ENCODE data around the gene NLRP5. TPM values are rescaled to one million over a fixed set of nuclear protein-coding genes. Genes with fewer than 3 reads are reported as not detected.

The NLRP5 gene
- polyA plus RNA-seq, 2 of the 4 experiments (the other 2 are of a cell fraction): not detected

DNA sequence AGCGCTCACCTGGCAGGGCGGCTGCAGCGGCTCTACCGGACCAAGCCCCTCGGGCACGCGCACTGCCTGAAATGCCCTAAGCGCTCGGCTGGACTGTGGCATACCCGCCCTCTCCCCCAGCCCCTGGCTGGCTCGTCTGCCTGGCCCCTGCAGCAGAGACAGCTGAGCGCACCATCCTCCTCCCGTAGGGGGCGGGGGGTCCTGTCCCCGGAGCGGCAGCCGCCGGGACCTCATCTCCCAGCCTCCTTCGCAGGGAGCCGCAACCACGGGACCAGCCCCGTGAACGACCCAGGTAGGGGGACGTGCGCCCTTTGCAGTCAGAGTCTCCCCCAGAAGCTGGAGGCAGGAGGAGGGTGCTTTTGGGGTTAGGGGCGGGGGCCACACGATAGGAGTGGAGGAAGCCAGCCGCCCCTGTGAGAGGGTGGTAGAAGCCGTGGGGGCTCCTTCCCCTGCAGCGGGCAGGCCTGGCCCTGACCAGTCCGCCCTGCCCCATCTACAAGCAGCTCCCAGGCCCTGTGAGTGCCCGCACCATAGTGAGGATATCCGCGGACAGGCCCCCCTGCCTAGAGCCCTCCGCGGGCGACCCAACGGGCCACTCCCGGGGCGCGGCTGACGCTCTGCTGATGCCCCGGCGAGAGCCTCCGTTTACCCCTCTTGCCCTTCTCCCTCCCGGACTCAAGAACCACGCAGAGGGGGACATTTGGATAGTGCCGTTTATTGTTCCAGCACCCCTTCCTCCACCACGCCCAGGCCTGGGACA is 100.3 kb downstream of the NLRP5 start:
- peaks cover 10% of the 10 kb centered on the region for H3K4me1 ChIP-seq
- no peak overlapping the region for H3K27ac ChIP-seq
- H3K4me3 ChIP-seq: no peak overlapping the region
- FAIRE-seq (no peak), DNase-seq (ENCODE audit: low read depth in 1 of 2, low spot score in 1 of 2) (no peak), ATAC-seq (no peak)
- WGBS (ENCODE audit: missing lambda C conversion rate): 91% methylated on average over 45 of the region's 49 CpGs
- TF ChIP-seq RCOR1 (IDR thresholded peaks at IDR 0.05; ENCODE audit: low read depth, low read length) (no peak), HOXA7 (CRISPR knock-in tag; IDR thresholded peaks at IDR 0.05) (no peak), HDAC2 (IDR thresholded peaks at IDR 0.05) (no peak), FOSL2 (IDR thresholded peaks at IDR 0.05) (no peak), FOSL2 (CRISPR knock-in tag; IDR thresholded peaks at IDR 0.05) (no peak), EP300 (IDR thresholded peaks at IDR 0.05) (no peak), RARB (CRISPR knock-in tag; IDR thresholded peaks at IDR 0.05) (no peak), PHF8 (IDR thresholded peaks at IDR 0.05; ENCODE audit: borderline replicate concordance, low read depth) (no peak), CHD4 (IDR thresholded peaks at IDR 0.05; ENCODE audit: borderline replicate concordance) (no peak), SMC3 (IDR thresholded peaks at IDR 0.05) (no peak), MYC (IDR thresholded peaks at IDR 0.05; ENCODE audit: borderline replicate concordance, low read length) (no peak), FOXS1 (CRISPR knock-in tag; IDR thresholded peaks at IDR 0.05) (no peak), KDM1A (IDR thresholded peaks at IDR 0.05; ENCODE audit: low read depth) (no peak), RFX5 (IDR thresholded peaks at IDR 0.05) (no peak), MAFK (IDR thresholded peaks at IDR 0.05; ENCODE audit: partially characterized antibody) (no peak), POLR2AphosphoS2 (conservative IDR thresholded peaks at IDR 0.05; ENCODE audit: low read length) (no peak)
- TF ChIP-seq, protein P1, sequence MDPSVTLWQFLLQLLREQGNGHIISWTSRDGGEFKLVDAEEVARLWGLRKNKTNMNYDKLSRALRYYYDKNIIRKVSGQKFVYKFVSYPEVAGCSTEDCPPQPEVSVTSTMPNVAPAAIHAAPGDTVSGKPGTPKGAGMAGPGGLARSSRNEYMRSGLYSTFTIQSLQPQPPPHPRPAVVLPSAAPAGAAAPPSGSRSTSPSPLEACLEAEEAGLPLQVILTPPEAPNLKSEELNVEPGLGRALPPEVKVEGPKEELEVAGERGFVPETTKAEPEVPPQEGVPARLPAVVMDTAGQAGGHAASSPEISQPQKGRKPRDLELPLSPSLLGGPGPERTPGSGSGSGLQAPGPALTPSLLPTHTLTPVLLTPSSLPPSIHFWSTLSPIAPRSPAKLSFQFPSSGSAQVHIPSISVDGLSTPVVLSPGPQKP (IDR thresholded peaks at IDR 0.05; ENCODE audit: low read depth, low read length): no peak
- TF ChIP-seq, protein P2, sequence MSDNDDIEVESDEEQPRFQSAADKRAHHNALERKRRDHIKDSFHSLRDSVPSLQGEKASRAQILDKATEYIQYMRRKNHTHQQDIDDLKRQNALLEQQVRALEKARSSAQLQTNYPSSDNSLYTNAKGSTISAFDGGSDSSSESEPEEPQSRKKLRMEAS (IDR thresholded peaks at IDR 0.05): no peak
- TF ChIP-seq, protein P3, sequence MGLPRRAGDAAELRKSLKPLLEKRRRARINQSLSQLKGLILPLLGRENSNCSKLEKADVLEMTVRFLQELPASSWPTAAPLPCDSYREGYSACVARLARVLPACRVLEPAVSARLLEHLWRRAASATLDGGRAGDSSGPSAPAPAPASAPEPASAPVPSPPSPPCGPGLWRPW (IDR thresholded peaks at IDR 0.05): no peak
- H3K9me3 ChIP-seq: no peaks in the 10 kb centered on the region
- CTCF ChIA-PET: interaction anchor here (0.9 kb wide), 1 partner anchor 21 kb away, joined by 4 read pairs; no protein-coding TSS in a partner anchor
- POLR2A ChIA-PET: no interaction called here
- H3K4me2 ChIP-seq: no peak overlapping the region

DNA sequence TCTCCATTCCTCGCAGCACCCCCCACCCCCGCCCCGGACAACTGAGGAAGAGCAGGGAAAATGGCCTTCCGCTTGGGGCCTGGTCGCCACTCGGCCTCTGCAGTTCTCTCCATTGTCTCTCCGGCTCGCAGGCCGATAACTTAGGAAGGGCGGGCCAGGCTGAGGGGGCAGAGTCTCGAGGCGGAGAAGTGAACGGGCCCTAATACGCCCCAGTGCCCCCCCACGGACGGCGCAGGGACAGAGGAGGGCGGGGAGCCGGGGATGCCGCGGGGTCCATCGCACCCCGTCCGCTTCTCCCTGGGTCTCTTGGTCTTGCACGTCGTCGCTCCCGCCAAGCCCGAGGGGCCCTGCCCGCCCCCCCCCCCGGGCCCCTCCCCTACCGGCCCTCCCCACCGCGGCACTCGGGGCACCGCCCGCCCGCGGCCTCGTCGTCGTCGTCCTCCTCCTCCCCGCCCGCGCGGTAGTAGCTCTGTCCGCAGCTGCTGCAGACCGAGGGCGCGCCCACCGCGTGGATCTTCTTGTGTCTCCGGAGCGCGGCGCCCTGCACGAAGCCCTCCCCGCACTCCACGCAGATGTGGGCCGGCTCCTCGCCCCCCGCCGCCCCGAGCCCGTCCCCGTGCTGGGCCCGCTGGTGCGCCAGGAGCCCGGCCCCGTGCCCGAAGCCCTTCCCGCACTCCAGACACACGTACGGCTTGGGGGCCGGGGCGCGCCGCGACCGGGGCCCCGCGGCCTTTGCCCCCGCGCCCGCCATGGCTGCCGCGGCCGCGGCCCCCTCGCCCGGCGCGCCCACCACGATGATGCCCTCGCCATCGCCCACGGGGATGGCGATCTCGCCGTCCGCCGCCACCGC is 101.3 kb downstream of the NLRP5 start:
- DNase-seq (ENCODE audit: low read depth in 1 of 2, low spot score in 1 of 2) (no peak), FAIRE-seq (no peak), ATAC-seq (no peak)
- Histone ChIP-seq H3K4me3 (no peak overlapping the region), H3K27ac (no peak overlapping the region), H3K4me1 (peaks cover 18% of the 10 kb centered on the region), H3K9me3 (no peaks in the 10 kb centered on the region), H3K4me2 (no peak overlapping the region)
- TF ChIP-seq, protein P4, sequence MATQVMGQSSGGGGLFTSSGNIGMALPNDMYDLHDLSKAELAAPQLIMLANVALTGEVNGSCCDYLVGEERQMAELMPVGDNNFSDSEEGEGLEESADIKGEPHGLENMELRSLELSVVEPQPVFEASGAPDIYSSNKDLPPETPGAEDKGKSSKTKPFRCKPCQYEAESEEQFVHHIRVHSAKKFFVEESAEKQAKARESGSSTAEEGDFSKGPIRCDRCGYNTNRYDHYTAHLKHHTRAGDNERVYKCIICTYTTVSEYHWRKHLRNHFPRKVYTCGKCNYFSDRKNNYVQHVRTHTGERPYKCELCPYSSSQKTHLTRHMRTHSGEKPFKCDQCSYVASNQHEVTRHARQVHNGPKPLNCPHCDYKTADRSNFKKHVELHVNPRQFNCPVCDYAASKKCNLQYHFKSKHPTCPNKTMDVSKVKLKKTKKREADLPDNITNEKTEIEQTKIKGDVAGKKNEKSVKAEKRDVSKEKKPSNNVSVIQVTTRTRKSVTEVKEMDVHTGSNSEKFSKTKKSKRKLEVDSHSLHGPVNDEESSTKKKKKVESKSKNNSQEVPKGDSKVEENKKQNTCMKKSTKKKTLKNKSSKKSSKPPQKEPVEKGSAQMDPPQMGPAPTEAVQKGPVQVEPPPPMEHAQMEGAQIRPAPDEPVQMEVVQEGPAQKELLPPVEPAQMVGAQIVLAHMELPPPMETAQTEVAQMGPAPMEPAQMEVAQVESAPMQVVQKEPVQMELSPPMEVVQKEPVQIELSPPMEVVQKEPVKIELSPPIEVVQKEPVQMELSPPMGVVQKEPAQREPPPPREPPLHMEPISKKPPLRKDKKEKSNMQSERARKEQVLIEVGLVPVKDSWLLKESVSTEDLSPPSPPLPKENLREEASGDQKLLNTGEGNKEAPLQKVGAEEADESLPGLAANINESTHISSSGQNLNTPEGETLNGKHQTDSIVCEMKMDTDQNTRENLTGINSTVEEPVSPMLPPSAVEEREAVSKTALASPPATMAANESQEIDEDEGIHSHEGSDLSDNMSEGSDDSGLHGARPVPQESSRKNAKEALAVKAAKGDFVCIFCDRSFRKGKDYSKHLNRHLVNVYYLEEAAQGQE (IDR thresholded peaks at IDR 0.05): no peak
- no peak for TF ChIP-seq HOXB13 (CRISPR knock-in tag; IDR thresholded peaks at IDR 0.05; ENCODE audit: low read depth)
- TF ChIP-seq, protein P5, sequence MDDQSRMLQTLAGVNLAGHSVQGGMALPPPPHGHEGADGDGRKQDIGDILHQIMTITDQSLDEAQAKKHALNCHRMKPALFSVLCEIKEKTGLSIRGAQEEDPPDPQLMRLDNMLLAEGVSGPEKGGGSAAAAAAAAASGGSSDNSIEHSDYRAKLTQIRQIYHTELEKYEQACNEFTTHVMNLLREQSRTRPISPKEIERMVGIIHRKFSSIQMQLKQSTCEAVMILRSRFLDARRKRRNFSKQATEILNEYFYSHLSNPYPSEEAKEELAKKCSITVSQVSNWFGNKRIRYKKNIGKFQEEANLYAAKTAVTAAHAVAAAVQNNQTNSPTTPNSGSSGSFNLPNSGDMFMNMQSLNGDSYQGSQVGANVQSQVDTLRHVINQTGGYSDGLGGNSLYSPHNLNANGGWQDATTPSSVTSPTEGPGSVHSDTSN (IDR thresholded peaks at IDR 0.05): no peak
- no peak for TF ChIP-seq CEBPB (IDR thresholded peaks at IDR 0.05)
- TF ChIP-seq CBX2 (IDR thresholded peaks at IDR 0.05; ENCODE audit: borderline replicate concordance, low read depth): no peak
- no peak for TF ChIP-seq HDAC2 (IDR thresholded peaks at IDR 0.05)
- 95% methylated on average over 62 of the region's 104 CpGs for WGBS (ENCODE audit: missing lambda C conversion rate)
- POLR2A ChIA-PET: no interaction called here
- CTCF ChIA-PET: interaction anchor here (0.6 to 1.3 kb wide), 4 partner anchors 7 to 246 kb away, joined by 3 to 5 read pairs (median 3); no protein-coding TSS in a partner anchor
